Gastrocnemius medialis (tissue), 4 donors: Measurements from ENCODE around the gene SMYD3.

Experiments used
- POLR2A ChIP-seq, 2 donors: fragments of 450-650 bp; IDR thresholded peaks; one replicate each; pipeline ENCODE4 v1.6.1; 2017; ENCODE audit warnings: antibody characterized with exemption in 2 of 2, mild to moderate bottlenecking in 2 of 2, moderate library complexity in 2 of 2
- TF ChIP-seq, protein P1 (sequence below), 5 experiments: fragments of 450-650 bp in 3 of 5; fragments of 200-600 bp in 2 of 5; sonication (generic) in 2 of 5; IDR thresholded peaks in 4 of 5; conservative IDR thresholded peaks in 1 of 5; 1 replicate in 4 of 5; 2 replicates in 1 of 5; pipeline ENCODE4 v1.5.1; 2016 to 2019; ENCODE audit warnings: antibody characterized with exemption in 5 of 5, mild to moderate bottlenecking in 3 of 5, moderate library complexity in 3 of 5

DNA sequence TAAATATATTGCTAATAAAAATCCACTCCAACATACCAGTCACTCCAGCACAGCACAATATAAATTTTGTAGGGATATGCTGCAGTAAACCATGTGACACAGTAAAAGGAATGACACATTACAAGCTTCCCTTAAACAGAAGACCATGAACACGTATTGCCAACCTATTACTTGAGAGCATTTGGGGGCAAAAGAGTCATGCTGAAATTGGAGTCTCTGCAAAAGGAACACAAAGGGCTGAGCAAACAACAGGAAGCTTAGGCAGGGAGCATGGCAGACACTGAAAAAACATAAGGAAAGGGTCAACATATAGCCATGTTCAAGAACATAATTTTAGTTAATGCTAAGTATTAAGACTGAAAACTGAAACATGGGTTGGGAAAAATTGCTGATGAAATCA is 214.5 kb downstream of the SMYD3 start:
- TF ChIP-seq, protein P1, sequence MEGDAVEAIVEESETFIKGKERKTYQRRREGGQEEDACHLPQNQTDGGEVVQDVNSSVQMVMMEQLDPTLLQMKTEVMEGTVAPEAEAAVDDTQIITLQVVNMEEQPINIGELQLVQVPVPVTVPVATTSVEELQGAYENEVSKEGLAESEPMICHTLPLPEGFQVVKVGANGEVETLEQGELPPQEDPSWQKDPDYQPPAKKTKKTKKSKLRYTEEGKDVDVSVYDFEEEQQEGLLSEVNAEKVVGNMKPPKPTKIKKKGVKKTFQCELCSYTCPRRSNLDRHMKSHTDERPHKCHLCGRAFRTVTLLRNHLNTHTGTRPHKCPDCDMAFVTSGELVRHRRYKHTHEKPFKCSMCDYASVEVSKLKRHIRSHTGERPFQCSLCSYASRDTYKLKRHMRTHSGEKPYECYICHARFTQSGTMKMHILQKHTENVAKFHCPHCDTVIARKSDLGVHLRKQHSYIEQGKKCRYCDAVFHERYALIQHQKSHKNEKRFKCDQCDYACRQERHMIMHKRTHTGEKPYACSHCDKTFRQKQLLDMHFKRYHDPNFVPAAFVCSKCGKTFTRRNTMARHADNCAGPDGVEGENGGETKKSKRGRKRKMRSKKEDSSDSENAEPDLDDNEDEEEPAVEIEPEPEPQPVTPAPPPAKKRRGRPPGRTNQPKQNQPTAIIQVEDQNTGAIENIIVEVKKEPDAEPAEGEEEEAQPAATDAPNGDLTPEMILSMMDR (IDR thresholded peaks at IDR 0.05 in 4 of 5, conservative IDR thresholded peaks at IDR 0.05 in 1 of 5) = no peak
- TF ChIP-seq POLR2A (IDR thresholded peaks at IDR 0.05) = no peak
